Left ventricle myocardium inferior (tissue), 1 donor: ENCODE data around the gene TAS2R46. TPM values are rescaled to one million over a fixed set of nuclear protein-coding genes. Genes with fewer than 3 reads are reported as not detected.
"Not testable (repeated sequence)": the region's sequence is repeated elsewhere in the genome, so short reads cannot be mapped to it uniquely, and the experiment has no call there.

ENCODE experiments used
- DNase-seq: peaks from one replicate; pipeline ENCODE4 v3.0.0-alpha.2; 2020
- H3K27ac ChIP-seq: fragments of 200-600 bp; replicated peaks from 2 replicates; pipeline ENCODE4 v1.8.0; 2021
- H3K27me3 ChIP-seq: fragments of 200-600 bp; 2 replicates; pipeline ENCODE4 v1.8.0; 2021; ENCODE audit warnings: low read depth
- H3K36me3 ChIP-seq: fragments of 200-600 bp; 2 replicates; pipeline ENCODE4 v1.8.0; 2021
- H3K4me1 ChIP-seq: fragments of 200-600 bp; 2 replicates; pipeline ENCODE4 v1.8.0; 2021
- H3K4me3 ChIP-seq: fragments of 200-600 bp; 2 replicates; pipeline ENCODE4 v1.8.0; 2021; ENCODE audit warnings: mild to moderate bottlenecking, moderate library complexity
- H3K9me3 ChIP-seq: fragments of 200-600 bp; replicated peaks from 2 replicates; pipeline ENCODE4 v1.8.0; 2021
- CTCF ChIP-seq: fragments of 200-600 bp; IDR thresholded peaks from 2 replicates; pipeline ENCODE4 v1.8.0; 2021; ENCODE audit warnings: antibody characterized with exemption, mild to moderate bottlenecking, borderline replicate concordance
- intact Hi-C: fragments of 100-400 bp; cut with micrococcal nuclease; formaldehyde crosslinking; loops from one replicate; pipeline ENCODE4 v1.11.0; 2022
- total RNA-seq: library from RNA; stranded (reverse); fragmentation: NEBNext Ultra II Directional; extraction: Animal tissue kit (Norgen Biotek cat#: 25700); gene quantifications from one replicate; pipeline ENCODE4 v1.2.1, GENCODE V29; 2021
- donor health status: DM: no; HTN: yes; CAD: no; lungs with severe emphysema.

TAS2R46 gene
- total RNA-seq, 1 donor from 2014 or later, result 0.30 TPM

GRCh38 chr12:11059784-11060183 is 2.3 kb downstream of the TAS2R46 start:
- H3K4me1 ChIP-seq, result peaks cover 7% of the 10 kb centered on the region
- H3K4me3 ChIP-seq, result no peak overlapping the region
- H3K36me3 ChIP-seq, result no peaks in the 10 kb centered on the region
- intact Hi-C loops, result no loop called here
- no peak for TF ChIP-seq CTCF
- H3K27me3 ChIP-seq, result no peaks in the 10 kb centered on the region
- no peak for DNase-seq
- H3K9me3 ChIP-seq, result no peaks in the 10 kb centered on the region
- no peak overlapping the region for H3K27ac ChIP-seq

GRCh38 chr12:11059041-11059440 is 3.1 kb downstream of the TAS2R46 start:
- no peak overlapping the region for H3K27ac ChIP-seq
- peaks cover 7% of the 10 kb centered on the region for H3K4me1 ChIP-seq
- peak; percentile 29 for DNase-seq
- H3K36me3 ChIP-seq, result no peaks in the 10 kb centered on the region
- H3K4me3 ChIP-seq, result no peak overlapping the region
- H3K27me3 ChIP-seq, result no peaks in the 10 kb centered on the region
- TF ChIP-seq CTCF, result no peak
- no peaks in the 10 kb centered on the region for H3K9me3 ChIP-seq
- intact Hi-C loops, result no loop called here

GRCh38 chr12:11055306-11055705 is 6.8 kb downstream of the TAS2R46 start:
- no peak overlapping the region for H3K27ac ChIP-seq
- no peaks in the 10 kb centered on the region for H3K27me3 ChIP-seq
- intact Hi-C loops, result no loop called here
- no peak overlapping the region for H3K4me3 ChIP-seq
- DNase-seq, result no peak
- peaks cover 22% of the 10 kb centered on the region for H3K9me3 ChIP-seq
- peaks cover 7% of the 10 kb centered on the region for H3K4me1 ChIP-seq
- no peaks in the 10 kb centered on the region for H3K36me3 ChIP-seq
- no peak for TF ChIP-seq CTCF

- H3K27me3 ChIP-seq, H3K4me3 ChIP-seq, H3K36me3 ChIP-seq, DNase-seq, intact Hi-C loops, H3K27ac ChIP-seq: not testable (repeated sequence)
- Histone ChIP-seq H3K9me3 (peaks cover 28% of the 10 kb centered on the region), H3K4me1 (peaks cover 12% of the 10 kb centered on the region)
Observed at GRCh38 chr12:11049806-11050531, 12.1 kb downstream of the TAS2R46 start.

GRCh38 chr12:11041366-11041765 is 20.7 kb downstream of the TAS2R46 start:
- intact Hi-C loops, H3K27me3 ChIP-seq, H3K27ac ChIP-seq, DNase-seq, H3K4me3 ChIP-seq, H3K4me1 ChIP-seq: not testable (repeated sequence)
- Histone ChIP-seq H3K36me3 (peaks cover 15% of the 10 kb centered on the region), H3K9me3 (peaks cover 15% of the 10 kb centered on the region)

GRCh38 chr12:11040162-11040561 is 21.9 kb downstream of the TAS2R46 start:
- Histone ChIP-seq H3K27me3 (no peaks in the 10 kb centered on the region), H3K9me3 (peaks cover 15% of the 10 kb centered on the region), H3K36me3 (peaks cover 12% of the 10 kb centered on the region), H3K4me1 (peaks cover 6% of the 10 kb centered on the region), H3K4me3 (no peak overlapping the region), H3K27ac (no peak overlapping the region)
- no peak for DNase-seq
- no peak for TF ChIP-seq CTCF
- intact Hi-C loops, result no loop called here
